ENCODE measurements around the gene TWNK. TPM values are rescaled to one million over a fixed set of nuclear protein-coding genes. Genes with fewer than 3 reads are reported as not detected.
A peak's percentile ranks its signal among the peaks of the same experiment; 100 is the strongest.

The TWNK gene
- total and polyA plus RNA-seq, 2 donors (not counting 3 experiments of a cell fraction or from before 2014, with no cell fraction given) = 5.6 to 10.9 TPM

- ChIA-PET POLR2A (no interaction called here), CTCF (interaction anchor here (1.6 to 12.6 kb wide), 3 partner anchors 10 to 65 kb away, joined by 3 to 254 read pairs (median 18); no protein-coding TSS in a partner anchor)
- Histone ChIP-seq H3K9me1 (replicated peaks; ENCODE audit: control insufficient read depth, extremely low read depth, insufficient read depth, low read length) (no peaks in the 10 kb centered on the region), H3K9ac (replicated peaks; ENCODE audit: extremely low read depth, insufficient read depth, low read length) (no peak overlapping the region), H3K4me1 (ENCODE audit: control insufficient read depth, extremely low read depth, insufficient read depth, low read length) (peaks cover 29% of the 10 kb centered on the region), H3K27ac (ENCODE audit: insufficient read depth, low read depth, low read length) (peak overlapping the region; percentile 40), H3K79me2 (ENCODE audit: control insufficient read depth, insufficient read depth, low read length) (peaks cover 34% of the 10 kb centered on the region), H2AFZ (ENCODE audit: low read depth, low read length) (no peak overlapping the region), H4K20me1 (replicated peaks; ENCODE audit: control insufficient read depth, extremely low read depth, insufficient read depth, low read length) (no peaks in the 10 kb centered on the region), H3K36me3 (ENCODE audit: control insufficient read depth in 2 of 2, extremely low read depth in 1 of 2, insufficient read depth in 2 of 2, low read length in 2 of 2) (peaks cover 13 to 29% of the 10 kb centered on the region in 2 experiments), H3K4me3 (replicated peaks in 1 of 3; ENCODE audit: insufficient read depth in 1 of 3, low read depth in 1 of 3, low read length in 3 of 3) (no peak overlapping the region), H3K4me2 (ENCODE audit: insufficient read depth, low read length) (peak overlapping the region; percentile 3), H3K27me3 (ENCODE audit: control insufficient read depth in 2 of 2, insufficient read depth in 2 of 2, low read length in 2 of 2) (no peaks in the 10 kb centered on the region), H3K9me3 (replicated peaks; ENCODE audit: control insufficient read depth, insufficient read depth, low read length) (no peaks in the 10 kb centered on the region)
- DNase-seq (ENCODE audit: low read depth, low spot score) = no peak
- intact Hi-C loops (cut with micrococcal nuclease) = loop anchor here (1.0 kb wide), 1 partner anchor 31 kb away; no protein-coding TSS in a partner anchor
- dilution Hi-C loops (cut with MboI; ENCODE audit: extremely low pct_ligation_motif_present, low sequenced_read_pairs) = no loop called here
- no peak for FAIRE-seq
- no TSS peak for BruUV-seq (replicated peaks)
- TF ChIP-seq FOS (IDR thresholded peaks at IDR 0.05; ENCODE audit: borderline replicate concordance, insufficient read depth, low read length) = no peak
- TF ChIP-seq JUN (IDR thresholded peaks at IDR 0.05; ENCODE audit: borderline replicate concordance, insufficient read depth, insufficient read length, low read depth) = no peak
- no peak for TF ChIP-seq CTCF (IDR thresholded peaks at IDR 0.05; ENCODE audit: extremely low read depth in 1 of 2, insufficient read depth in 1 of 2, low read depth in 1 of 2, low read length in 2 of 2)
- no peak for TF ChIP-seq MYC (IDR thresholded peaks at IDR 0.05; ENCODE audit: low read depth, low read length)
- no peak for TF ChIP-seq GATA2 (IDR thresholded peaks at IDR 0.05; ENCODE audit: insufficient read depth, insufficient read length, low read depth, low read length)
- TF ChIP-seq MAX (IDR thresholded peaks at IDR 0.05; ENCODE audit: insufficient read depth, insufficient read length) = no peak
- TF ChIP-seq POLR2A (IDR thresholded peaks at IDR 0.05; ENCODE audit: low read depth, low read length) = no peak
- no peak for TF ChIP-seq POLR2AphosphoS5 (IDR thresholded peaks at IDR 0.05; ENCODE audit: insufficient read depth, low read depth, low read length)
- no peak for TF ChIP-seq EZH2 (IDR thresholded peaks at IDR 0.05; ENCODE audit: borderline replicate concordance, low read depth, low read length, severe bottlenecking)
Measured at GRCh38 chr10:101001659-101002035, 14.3 kb downstream of the TWNK start.
